ENCODE measurements around the gene RPS6KA4.

GRCh38 chr11:64357904-64358535 lies 942 bp upstream of the RPS6KA4 start:
- TF ChIP-seq CTCF (IDR thresholded peaks at IDR 0.05) (no peak), POLR2A (IDR thresholded peaks at IDR 0.05) (no peak)

All from body of pancreas (tissue), 4 donors.